HG03039 (cell line): ENCODE data around the gene RAB1A.

ENCODE experiments used
- ATAC-seq: cut with Tn5 transposase; IDR thresholded peaks from one replicate; pipeline ENCODE4 v1.9.1; 2021; ENCODE audit warnings: mild to moderate bottlenecking, moderate library complexity; ENCODE audit not compliant: unreplicated experiment

Gene RAB1A

GRCh38 chr2:65097844-65098243, 32.1 kb downstream of the RAB1A start:
- no peak for ATAC-seq

DNA sequence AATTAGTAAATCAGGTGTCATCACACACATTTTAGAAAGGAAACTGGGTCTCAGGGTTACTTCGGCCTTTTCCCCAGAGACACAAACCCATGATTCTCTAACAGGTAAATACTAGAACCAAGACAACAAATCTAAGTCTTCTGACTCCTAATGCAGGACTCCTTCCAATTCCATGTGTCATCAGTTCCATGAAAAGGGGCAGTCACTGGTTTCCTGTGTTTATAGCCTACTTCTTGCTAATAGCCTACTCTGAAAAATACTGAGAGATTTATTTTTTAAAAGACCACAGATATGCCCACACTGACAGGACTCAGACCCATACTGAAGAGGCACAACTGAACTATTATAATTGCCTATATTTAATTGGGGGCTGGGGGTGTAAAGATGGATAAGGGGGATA, 33.0 kb downstream of the RAB1A start:
- no peak for ATAC-seq

- ATAC-seq = no peak
Measured at GRCh38 chr2:65093211-65093610, 36.7 kb downstream of the RAB1A start.

- no peak for ATAC-seq
Measured at GRCh38 chr2:65092791-65093190, 37.1 kb downstream of the RAB1A start.

DNA sequence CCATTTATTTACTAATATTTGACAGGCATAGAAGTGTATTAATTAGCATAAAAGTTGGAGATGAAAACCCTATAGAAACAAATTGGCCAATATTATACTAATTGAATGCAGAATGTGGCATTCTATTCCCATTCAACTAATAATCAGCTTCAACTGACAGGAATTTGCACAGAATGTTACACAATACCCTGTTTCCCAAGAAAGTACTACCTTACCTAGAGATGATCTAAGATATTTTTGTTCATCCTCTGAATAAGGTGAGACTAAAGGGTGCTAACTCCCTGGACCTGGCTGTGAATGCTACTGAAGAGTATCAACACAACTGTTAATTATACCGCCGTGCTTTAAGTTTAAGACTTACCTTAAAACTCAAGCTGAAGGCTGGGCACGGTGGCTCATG, 44.8 kb downstream of the RAB1A start:
- no peak for ATAC-seq

- ATAC-seq = no peak
Measured at GRCh38 chr2:65081232-65081685, 48.6 kb downstream of the RAB1A start.

- ATAC-seq = no peak
Measured at GRCh38 chr2:65079017-65079416, 50.9 kb downstream of the RAB1A start.

GRCh38 chr2:65077898-65078297, 52.0 kb downstream of the RAB1A start:
- ATAC-seq = no peak

- no peak for ATAC-seq
Measured at GRCh38 chr2:65076345-65076710, 53.6 kb downstream of the RAB1A start.

DNA sequence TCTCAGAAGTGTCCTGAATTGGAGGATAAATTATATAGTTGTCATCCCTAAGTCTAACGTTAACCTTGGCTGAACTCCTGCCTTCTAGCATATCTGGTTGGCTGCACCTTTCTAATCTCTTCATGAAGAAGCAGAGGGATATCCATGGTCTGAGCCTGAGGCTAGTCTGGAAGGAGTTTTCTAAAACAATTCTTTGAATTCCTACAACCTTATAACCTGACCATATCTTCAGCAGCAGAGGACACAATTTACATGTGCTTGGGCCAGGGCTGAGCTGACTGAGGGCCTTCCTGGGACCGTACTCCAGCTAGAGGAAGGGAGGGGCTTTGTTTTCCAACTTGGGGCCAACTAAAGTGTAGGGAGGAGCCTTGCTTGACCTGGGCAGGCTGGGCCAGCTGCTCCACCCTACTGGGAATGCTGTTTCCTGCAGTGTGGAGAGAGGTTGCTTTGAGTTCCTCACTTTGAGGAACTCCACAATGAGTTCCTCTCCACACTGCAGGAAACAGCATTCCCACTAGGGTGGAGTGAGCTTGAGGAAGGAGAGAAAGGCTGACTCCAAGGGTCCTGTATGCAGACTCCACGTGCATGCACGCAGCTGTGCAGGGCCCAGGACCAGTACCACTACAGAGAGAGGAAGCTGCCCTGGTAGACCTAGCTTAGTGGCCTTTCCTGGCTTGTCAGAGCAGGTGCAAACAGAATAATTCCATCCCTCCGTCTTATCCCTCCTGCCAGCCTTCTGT, 54.1 kb downstream of the RAB1A start:
- ATAC-seq = no peak

GRCh38 chr2:65075176-65075575, 54.7 kb downstream of the RAB1A start:
- no peak for ATAC-seq

DNA sequence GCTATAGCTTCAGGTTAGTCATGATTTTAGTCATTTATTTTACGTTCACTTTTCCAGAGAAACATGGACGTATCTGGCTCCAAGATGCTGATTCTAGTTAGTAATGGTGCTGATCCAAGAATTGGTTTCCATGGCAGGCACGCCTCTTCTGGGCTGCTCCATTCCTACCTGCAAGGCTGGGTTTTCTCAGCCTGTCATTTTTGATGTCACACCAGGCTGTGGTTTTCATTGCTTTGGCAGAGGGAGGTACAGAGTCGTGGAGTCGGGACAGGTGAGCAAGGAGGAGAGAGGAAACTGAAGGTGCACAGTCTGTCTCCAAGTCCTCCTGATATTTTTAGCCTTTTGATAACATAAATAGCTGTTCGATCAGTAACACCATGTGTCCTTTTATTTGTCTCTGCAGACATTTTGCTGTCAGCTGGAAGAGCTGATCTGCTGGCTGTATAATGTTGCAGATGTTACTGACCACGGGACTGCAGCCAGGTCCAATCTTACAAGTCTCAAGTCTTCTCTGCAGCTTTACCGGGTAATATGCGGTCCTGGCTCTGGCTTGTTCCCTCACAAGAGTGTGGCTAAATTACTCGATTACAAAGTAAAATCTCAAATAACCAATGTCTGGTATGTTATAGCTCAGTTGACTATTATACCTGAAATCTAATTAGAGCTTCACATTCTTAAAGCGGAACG, 55.9 kb downstream of the RAB1A start:
- no peak for ATAC-seq

- no peak for ATAC-seq
Measured at GRCh38 chr2:65072181-65072970, 57.5 kb downstream of the RAB1A start.

DNA sequence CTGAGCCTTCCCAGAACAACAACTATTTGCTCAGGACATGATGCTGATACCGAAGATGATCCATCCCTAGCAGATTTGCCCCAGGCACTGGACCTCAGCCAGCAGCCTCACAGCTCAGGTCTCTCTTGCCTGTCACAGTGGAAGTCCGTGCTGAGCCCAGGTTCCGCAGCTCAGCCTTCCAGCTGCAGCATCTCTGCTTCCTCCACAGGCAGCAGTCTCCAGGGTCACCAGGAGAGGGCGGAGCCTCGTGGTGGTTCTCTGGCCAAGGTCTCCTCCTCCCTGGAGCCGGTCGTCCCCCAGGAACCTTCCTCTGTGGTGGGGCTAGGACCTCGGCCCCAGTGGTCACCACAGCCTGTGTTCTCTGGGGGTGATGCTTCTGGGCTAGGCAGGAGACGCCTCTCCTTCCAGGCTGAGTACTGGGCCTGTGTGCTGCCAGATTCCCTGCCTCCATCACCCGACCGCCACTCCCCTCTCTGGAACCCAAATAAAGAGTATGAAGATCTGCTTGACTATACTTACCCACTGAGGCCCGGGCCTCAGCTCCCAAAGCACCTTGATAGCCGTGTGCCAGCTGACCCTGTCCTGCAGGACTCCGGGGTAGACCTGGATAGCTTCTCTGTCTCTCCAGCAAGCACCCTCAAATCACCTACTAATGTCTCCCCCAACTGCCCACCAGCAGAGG, 58.3 kb downstream of the RAB1A start:
- no peak for ATAC-seq

GRCh38 chr2:65070856-65071255, 59.0 kb downstream of the RAB1A start:
- no peak for ATAC-seq

- no peak for ATAC-seq
Measured at GRCh38 chr2:65070172-65070830, 59.6 kb downstream of the RAB1A start.

DNA sequence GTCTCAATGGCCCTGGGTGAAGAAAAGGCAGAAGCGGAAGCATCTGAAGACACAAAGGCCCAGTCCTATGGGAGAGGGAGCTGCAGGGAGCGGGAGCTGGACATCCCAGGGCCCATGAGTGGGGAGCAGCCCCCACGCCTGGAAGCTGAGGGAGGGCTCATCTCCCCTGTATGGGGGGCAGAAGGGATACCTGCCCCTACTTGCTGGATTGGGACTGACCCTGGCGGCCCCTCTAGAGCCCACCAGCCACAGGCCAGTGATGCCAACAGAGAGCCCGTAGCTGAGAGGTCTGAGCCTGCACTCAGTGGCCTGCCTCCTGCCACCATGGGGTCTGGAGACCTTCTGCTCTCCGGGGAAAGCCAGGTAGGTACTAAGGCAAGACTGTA, 60.5 kb downstream of the RAB1A start:
- ATAC-seq = no peak

DNA sequence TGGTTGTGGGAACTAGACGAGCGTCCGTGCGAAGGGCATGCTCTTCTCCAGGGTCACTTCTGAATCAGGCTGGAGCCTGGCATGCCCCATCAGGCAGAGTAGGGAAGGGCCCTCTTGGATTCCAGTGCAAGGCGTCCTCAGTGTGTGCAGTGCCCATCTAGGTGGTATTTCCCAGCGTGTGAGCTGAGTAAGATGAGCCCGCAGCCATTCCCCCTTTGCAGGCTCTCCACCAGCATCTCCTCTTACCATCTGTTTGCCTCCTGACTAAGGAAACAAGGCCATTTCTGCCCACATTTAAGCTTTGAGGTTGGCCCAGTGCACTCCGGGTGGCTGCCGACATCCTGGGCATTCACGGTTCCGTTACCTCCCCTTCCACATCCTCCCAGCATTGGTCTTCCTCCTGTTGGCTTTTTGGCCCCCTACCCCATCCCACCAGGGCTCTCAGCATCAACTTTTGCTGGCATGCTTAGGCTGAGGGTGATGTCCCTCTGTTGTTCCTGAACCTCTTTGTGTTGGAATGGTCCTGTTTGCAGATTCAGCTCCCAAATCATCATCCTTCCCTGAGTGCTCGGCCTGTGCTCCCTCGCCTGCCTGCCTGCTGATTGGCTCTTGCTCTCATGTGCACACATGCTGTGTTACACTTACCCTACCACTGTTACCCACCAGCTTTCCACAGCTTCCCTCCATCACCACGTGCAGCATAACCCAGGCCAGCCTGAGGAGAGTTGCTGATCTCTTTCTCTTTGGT, 61.9 kb downstream of the RAB1A start:
- ATAC-seq = no peak

- ATAC-seq = peak; percentile 69
Measured at GRCh38 chr2:65064728-65065552, 65.0 kb downstream of the RAB1A start.
